Esophagus muscularis mucosa (tissue), 4 donors: Measurements from ENCODE around the gene IKZF2. TPM values are rescaled to one million over a fixed set of nuclear protein-coding genes. Genes with fewer than 3 reads are reported as not detected.
"Not testable (repeated sequence)": the region's sequence is repeated elsewhere in the genome, so short reads cannot be mapped to it uniquely, and the experiment has no call there.

Source experiments
- DNase-seq: peaks from one replicate; pipeline ENCODE4 v3.0.0-alpha.2; 2017; ENCODE audit errors: extremely low spot score
- H3K27ac ChIP-seq, 4 donors: fragments of 200-600 bp; sonication (generic); replicated peaks in 1 of 4; 1 replicate in 3 of 4; 2 replicates in 1 of 4; pipeline ENCODE4 v1.5.1; 2016 to 2019; ENCODE audit warnings: mild to moderate bottlenecking in 1 of 4
- H3K27me3 ChIP-seq, 4 donors: fragments of 200-600 bp; sonication (generic); one replicate each; pipeline versions ENCODE4 v1.5.1 to v1.6.0; 2016 to 2019
- H3K36me3 ChIP-seq, 4 donors: fragments of 200-600 bp; sonication (generic); one replicate each; pipeline ENCODE4 v1.5.1; 2016 to 2019
- H3K4me1 ChIP-seq, 4 donors: fragments of 200-600 bp; sonication (generic); one replicate each; pipeline ENCODE4 v1.5.1; 2016 to 2019
- H3K4me3 ChIP-seq, 4 donors: fragments of 200-600 bp; sonication (generic); 1 replicate in 2 of 4; 2 replicates in 2 of 4; pipeline ENCODE4 v1.5.1; 2016 to 2019; ENCODE audit warnings: mild to moderate bottlenecking in 4 of 4, moderate library complexity in 1 of 4
- H3K9me3 ChIP-seq, 4 donors: fragments of 200-600 bp; sonication (generic); 1 replicate in 3 of 4; 2 replicates in 1 of 4; pipeline ENCODE4 v1.5.1; 2016 to 2019
- CTCF ChIP-seq, 3 experiments: fragments of 200-600 bp in 2 of 3; fragments of 450-650 bp in 1 of 3; sonication (generic) in 2 of 3; IDR thresholded peaks; one replicate each; pipeline ENCODE4 v1.5.1; 2017 to 2019; ENCODE audit warnings: antibody characterized with exemption in 3 of 3, mild to moderate bottlenecking in 2 of 3, moderate library complexity in 1 of 3
- EP300 ChIP-seq: sonication (generic); formaldehyde crosslinking; IDR thresholded peaks from one replicate; pipeline ENCODE4 v1.6.1; 2017; ENCODE audit warnings: antibody characterized with exemption
- POLR2A ChIP-seq: fragments of 450-650 bp; IDR thresholded peaks from one replicate; pipeline ENCODE4 v1.6.1; 2017; ENCODE audit warnings: antibody characterized with exemption, moderate library complexity, mild to moderate bottlenecking, low read depth
- POLR2AphosphoS5 ChIP-seq, 2 donors: sonication (generic); formaldehyde crosslinking; IDR thresholded peaks; one replicate each; pipeline ENCODE4 v1.6.1; 2017; ENCODE audit warnings: antibody characterized with exemption in 2 of 2
- WGBS: methylation state at CpG from one replicate; pipeline ENCODE4 v1.1.5; 2018; 5-methylcytosine and 5-hydroxymethylcytosine counted together
- intact Hi-C: fragments of 100-400 bp; cut with DNase I; formaldehyde crosslinking; loops from one replicate; pipeline ENCODE4 v1.15.1; 2023
- total RNA-seq, 4 donors: library from RNA; depleted of rRNA; stranded (reverse); fragments of >200 nt; gene quantifications; one replicate each; pipeline versions ENCODE4 v1.1.0 to v1.2.1, GENCODE V29; 2016

IKZF2 gene
- total RNA-seq, 4 donors from 2014 or later = 6.5 to 11.2 (median 8.8) TPM

GRCh38 chr2:213022987-213023386 lies 128.4 kb downstream of the IKZF2 start:
- DNase-seq = no peak
- Histone ChIP-seq H3K27me3 (no peaks in the 10 kb centered on the region), H3K9me3 (no peaks in the 10 kb centered on the region), H3K4me1 (no peaks in the 10 kb centered on the region), H3K27ac (no peak overlapping the region), H3K36me3 (peaks cover 0 to 14% (median 2%) of the 10 kb centered on the region in 4 donors), H3K4me3 (no peak overlapping the region)
- TF ChIP-seq EP300 (no peak), POLR2A (no peak), POLR2AphosphoS5 (IDR thresholded peaks at IDR 0.05) (no peak), CTCF (IDR thresholded peaks at IDR 0.05) (no peak)
- intact Hi-C loops = no loop called here
- WGBS = 69% methylated on average over 2 of the region's 2 CpGs

- no peak for TF ChIP-seq EP300
- TF ChIP-seq CTCF (IDR thresholded peaks at IDR 0.05) = no peak
- TF ChIP-seq POLR2AphosphoS5 (IDR thresholded peaks at IDR 0.05) = no peak
- TF ChIP-seq POLR2A = no peak
- no peak overlapping the region for H3K27ac ChIP-seq
- 85% methylated on average over 5 of the region's 5 CpGs for WGBS
- intact Hi-C loops = no loop called here
- no peak for DNase-seq
- no peaks in the 10 kb centered on the region for H3K4me1 ChIP-seq
- no peaks in the 10 kb centered on the region for H3K9me3 ChIP-seq
- H3K4me3 ChIP-seq = no peak overlapping the region
- H3K27me3 ChIP-seq = no peaks in the 10 kb centered on the region
- H3K36me3 ChIP-seq = peaks cover 0 to 14% (median 2%) of the 10 kb centered on the region in 4 donors
Observed at GRCh38 chr2:213021971-213022899, 129.2 kb downstream of the IKZF2 start.

GRCh38 chr2:213020913-213021312 lies 130.5 kb downstream of the IKZF2 start:
- H3K27ac ChIP-seq, intact Hi-C loops, H3K9me3 ChIP-seq, DNase-seq, H3K4me1 ChIP-seq, H3K4me3 ChIP-seq, H3K27me3 ChIP-seq: not testable (repeated sequence)
- WGBS = 93% methylated on average over 6 of the region's 6 CpGs
- H3K36me3 ChIP-seq = peaks cover 0 to 14% (median 2%) of the 10 kb centered on the region in 4 donors

GRCh38 chr2:213020268-213020667 lies 131.1 kb downstream of the IKZF2 start:
- 96% methylated on average over 3 of the region's 3 CpGs for WGBS

More at GRCh38 chr2:213020268-213020667, 131.1 kb downstream of the IKZF2 start:
- Histone ChIP-seq H3K36me3 (peaks cover 0 to 14% (median 2%) of the 10 kb centered on the region in 4 donors), H3K27ac (no peak overlapping the region), H3K27me3 (no peaks in the 10 kb centered on the region), H3K4me3 (no peak overlapping the region), H3K9me3 (no peaks in the 10 kb centered on the region), H3K4me1 (no peaks in the 10 kb centered on the region)
- no peak for TF ChIP-seq POLR2A
- no peak for TF ChIP-seq POLR2AphosphoS5 (IDR thresholded peaks at IDR 0.05)
- no peak for TF ChIP-seq EP300
- TF ChIP-seq CTCF (IDR thresholded peaks at IDR 0.05) = no peak
- intact Hi-C loops = no loop called here
- DNase-seq = no peak
